Inferior parietal cortex (tissue), 1 donor: ENCODE measurements around the gene TBX19.

Experiments used
- DNase-seq: peaks from one replicate; pipeline ENCODE4 v3.0.0-alpha.2; 2016; ENCODE audit errors: extremely low spot score

TBX19 gene

DNA sequence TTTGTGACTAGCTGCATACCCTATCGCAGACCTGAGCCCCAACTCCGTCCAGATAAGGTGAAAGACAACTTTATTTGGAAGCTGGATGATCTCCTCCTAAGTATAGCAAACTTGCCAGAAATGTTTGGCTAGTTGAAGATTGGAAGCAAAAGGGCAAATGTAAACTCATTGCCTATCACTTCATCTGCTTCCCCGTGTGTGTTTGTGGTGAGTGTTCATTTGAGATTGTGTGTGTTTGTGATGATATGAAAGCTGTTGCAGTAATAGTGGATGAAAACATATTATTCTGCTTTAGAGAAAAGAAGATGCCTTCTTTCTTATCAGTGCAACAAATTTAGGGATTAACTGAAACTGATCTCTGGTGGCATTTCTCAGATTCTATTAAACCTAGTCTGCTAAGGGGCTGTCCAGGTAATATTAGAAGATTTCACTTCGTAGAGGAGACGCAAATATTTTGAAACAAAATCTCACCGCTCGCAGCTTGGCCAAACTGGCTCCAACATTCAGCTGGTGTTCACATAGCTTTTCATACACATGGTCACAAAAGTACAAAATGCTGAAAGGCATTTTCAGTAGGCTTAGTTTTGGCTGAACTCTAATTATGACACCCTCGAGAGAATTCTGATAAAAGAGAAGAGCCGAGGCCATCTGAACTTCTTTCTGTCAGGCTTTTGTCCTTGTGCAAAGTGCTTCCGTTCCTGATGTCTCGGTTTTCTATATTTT lies 1.1 kb downstream of the TBX19 start:
- no peak for DNase-seq

DNA sequence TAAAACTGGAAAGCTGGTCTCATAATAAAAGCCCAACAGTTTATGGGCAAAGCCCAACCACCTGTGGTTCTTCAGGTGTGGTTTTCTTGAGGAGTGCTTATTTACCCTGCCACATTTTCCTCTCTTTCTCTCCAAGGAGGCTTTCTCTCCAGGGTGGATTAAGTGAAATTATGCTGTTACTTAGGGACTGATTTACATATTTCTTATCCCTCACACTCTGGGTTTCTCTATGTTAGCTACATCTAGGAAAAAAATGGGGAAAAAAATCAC lies 4.8 kb downstream of the TBX19 start:
- no peak for DNase-seq

DNA sequence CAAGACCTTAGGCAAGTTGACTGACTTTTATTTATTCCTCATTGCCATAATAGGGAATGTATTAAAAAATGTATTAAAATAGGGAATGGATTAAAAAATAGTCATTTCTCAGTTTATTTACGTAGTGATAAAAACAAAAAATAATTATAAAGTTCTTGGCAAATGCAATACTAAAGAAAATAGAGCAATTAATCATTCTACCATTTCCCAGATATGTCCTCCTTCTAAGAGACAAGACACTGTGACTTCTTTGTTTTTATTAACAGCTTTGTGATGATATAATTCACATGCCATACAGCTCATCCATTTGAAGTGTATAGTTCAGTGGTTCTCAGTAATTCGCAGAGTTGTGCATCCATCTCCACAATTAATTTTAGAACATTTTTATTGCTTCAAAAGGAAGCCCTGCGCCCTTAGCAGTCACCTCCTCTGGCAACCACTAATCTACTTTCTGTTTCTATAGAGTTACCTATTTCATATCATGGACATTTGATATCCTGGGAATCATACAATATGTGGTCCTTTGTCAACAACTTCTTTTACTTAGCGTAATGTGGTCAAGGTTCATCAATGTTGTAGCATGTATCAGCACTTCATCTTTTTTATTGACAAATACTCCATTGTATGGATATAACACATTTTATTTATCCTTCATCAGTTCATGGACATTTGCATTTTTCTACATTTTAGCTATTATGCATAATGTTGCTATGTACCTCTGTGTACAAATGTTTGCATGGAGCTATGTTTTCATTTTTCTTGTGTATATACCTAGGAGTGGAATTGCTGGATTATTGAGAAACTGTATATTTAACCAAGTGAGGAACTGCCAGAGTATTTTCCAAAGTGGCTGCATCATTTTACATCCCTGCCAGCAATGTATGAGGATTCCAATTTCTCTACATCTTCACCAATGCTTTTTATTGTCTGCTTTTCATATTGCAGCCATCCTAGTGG lies 5.6 kb downstream of the TBX19 start:
- no peak for DNase-seq

DNA sequence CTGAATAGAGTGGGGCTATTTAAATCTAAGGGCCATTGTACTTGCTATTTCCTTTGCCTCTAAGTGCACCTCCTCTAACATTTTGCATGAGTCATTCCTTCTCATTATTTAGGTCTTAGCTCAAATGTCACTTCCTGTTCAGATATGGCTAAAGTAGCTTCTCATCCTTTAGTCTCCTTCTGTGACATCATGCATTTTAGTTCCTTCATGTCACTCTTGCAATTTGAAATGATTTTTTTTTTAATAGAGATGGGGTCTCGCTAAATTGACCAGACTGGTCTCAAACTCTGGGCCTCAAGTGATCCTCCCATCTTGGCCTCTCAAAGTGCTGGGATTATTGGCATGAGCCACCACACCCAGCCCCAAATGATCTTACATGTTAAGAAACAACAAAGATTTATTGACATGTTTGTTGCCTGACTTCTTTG lies 6.6 kb downstream of the TBX19 start:
- no peak for DNase-seq

DNA sequence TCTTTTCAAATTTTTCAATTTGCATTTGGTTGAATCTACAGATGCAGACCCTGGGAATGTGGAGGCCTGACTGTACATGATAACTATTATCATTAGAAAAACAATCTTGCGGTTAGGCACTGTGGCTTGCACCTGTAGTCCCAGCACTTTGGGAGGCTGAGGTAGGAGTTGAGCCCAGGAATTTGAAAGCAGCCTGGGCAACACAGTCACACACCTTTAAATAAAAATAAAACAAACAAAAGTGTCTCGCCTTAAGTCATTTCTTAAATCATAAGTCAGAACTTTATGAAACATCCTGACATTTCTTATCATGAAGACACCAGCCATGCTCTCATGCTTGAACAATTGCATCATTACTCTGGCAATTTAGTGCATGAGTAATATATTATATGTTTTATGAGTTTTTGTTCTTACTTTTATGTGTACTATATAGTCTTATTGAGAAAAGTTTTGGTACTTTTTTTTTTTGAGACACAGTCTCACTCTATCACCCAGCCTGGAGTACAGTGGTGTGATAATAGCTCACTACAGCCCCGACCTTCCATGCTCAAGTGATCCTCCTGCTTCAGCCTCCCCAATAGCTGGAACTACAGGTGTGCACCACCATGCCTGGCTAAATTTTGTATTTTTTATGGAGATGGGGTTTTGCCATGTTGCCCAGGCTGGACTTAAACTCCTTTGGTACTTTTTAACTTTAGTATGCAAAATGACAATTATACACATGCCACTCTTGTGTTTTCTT lies 7.8 kb downstream of the TBX19 start:
- DNase-seq, result no peak

DNA sequence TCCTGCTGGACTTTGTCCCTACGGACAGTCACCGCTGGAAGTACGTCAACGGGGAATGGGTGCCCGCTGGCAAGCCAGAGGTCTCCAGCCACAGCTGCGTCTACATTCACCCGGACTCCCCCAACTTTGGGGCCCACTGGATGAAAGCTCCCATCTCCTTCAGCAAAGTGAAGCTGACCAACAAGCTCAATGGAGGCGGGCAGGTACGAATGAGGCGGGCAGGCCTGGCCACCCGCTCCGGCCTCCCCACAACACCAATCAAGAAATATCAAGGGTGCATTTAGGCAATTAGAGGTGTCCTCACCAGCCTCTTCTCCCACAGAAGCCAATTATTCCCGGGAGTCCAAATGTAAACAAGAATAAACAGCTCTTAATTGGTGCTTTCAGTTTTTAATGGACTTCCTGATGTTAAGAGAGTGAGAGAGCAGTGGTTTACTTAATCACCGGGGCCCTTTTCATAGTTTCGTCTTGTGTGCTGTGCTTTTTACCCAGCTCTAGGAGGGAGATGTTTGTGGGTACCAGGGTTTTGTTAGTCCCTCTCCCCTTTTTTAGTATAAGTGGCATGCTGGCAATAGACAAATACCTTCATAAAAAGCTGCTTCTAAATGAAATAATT lies 10.7 kb downstream of the TBX19 start:
- DNase-seq, result no peak

DNA sequence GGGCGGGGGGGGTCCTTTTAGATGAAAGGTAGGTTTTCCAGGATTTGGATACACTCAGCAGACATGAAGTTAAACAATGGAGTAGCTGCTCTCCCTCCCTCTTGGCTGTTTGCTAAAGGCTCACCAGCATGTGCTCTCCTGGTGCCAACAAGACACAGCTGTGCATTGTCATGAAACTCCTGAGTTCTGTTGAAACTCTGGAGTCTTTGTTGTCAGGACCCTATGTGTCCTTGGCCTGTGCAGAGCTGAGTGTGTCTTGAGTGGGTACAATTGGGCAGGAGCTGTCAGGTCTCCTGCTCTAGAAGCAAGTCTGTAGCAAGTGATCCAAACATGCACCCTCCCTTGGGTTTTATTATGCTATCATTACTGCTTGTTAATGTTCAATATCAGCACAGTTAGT lies 12.7 kb downstream of the TBX19 start:
- DNase-seq, result no peak

DNA sequence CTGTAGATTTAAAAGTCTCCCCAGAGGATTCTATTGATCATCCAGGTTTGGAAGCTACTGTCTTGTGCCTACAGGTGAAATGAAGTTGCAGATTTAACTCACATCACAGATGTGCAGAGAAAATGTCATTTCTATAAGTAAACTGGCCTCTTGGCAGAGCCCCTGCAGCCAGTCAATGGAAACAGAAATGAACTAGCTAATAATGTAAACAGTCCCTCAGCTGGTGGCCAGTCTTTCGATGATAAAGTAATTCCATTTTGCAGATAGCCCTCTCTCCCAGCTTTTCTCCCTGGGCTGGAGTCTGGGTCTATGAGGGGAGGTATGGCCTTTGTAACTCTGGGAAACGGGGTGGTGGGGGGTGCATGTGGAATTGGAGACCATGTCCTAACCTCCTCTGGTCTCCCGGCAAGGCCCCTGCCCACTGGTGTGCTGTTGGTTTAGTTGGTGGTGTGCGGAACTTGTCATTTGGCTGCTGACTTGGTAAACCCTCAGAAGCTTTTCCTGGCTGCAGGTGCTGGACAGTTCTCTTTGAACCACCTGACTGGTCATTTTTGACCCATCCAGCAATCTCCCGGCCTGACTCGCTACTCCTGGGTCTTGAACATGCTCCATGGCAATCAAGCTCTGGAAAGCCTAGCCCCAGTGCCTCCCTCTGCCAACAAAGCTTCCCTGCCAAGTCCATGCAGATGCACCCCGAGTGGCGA lies 14.9 kb downstream of the TBX19 start:
- DNase-seq, result no peak

DNA sequence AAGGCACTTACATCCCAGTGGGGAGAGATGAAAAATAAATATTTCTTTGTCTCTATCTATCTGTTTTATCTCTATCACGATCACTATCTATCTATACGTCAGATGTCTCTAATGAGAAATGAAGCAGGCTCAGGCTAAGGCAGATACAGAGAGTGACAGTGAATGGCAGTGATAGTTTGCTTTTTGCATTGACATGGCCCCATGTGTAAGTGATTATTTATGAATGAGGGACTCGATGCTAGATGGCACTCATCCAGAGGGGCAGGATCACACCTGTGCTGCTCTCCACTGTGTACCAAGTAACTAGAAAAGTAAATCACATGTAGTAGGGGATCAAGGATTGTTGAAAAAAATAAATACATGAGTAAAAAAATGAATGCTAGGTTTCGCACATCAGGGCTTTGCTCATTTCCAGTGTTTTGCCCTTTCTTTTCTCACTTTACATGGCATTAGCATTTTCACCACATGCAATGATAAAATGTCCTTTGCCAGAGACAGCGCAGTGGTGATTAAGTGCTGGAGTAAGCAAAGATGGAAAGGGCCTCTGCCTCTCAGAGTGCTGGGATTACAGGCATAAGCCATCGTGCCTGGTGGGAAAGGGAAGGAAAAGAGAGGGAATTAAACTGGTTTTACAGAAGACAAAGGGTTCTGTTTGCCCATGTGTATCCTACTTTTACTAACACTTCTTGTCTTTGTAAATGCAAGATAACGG lies 16.5 kb downstream of the TBX19 start:
- DNase-seq, result no peak

DNA sequence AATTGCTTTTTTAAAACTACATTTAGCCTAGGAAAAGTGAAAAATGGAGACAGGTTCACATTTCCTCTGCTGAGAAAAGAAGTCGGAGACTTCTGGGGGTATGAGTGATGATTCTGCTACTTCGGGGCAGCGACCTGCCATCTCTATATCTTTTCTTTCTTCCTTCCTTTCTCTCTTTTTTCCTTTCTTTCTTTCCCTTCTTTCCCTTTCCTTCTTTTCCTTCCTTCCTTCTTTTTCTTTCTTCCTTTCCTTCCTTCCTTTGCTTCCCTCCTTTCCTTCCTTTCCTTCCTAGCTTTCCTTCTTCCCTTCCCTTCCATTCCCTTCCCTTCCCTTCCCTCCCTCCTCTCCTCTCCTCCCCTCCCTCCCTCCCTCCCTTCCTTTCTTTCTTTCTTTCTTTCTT lies 17.8 kb downstream of the TBX19 start:
- no peak for DNase-seq

DNA sequence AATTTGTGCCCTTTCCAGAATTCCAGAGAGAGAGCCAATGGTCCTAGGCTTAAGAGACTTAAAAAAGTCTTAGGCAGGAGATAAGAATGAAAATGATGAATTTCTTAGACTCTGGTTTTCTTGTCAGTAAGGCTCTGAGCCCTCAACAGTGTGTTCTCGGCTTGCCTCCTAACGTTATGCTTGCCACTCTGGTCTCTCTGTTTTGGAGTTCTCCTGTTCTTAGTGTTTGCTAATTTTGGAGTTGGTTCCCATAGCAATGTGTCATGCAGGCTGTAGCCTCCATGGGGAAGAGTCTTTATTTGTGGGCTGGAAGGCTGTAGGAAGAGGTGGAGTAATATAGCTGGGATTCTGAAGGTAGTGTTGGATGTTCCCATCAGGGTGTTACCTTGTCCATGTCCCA lies 19.9 kb downstream of the TBX19 start:
- DNase-seq, result peak; percentile 40

DNA sequence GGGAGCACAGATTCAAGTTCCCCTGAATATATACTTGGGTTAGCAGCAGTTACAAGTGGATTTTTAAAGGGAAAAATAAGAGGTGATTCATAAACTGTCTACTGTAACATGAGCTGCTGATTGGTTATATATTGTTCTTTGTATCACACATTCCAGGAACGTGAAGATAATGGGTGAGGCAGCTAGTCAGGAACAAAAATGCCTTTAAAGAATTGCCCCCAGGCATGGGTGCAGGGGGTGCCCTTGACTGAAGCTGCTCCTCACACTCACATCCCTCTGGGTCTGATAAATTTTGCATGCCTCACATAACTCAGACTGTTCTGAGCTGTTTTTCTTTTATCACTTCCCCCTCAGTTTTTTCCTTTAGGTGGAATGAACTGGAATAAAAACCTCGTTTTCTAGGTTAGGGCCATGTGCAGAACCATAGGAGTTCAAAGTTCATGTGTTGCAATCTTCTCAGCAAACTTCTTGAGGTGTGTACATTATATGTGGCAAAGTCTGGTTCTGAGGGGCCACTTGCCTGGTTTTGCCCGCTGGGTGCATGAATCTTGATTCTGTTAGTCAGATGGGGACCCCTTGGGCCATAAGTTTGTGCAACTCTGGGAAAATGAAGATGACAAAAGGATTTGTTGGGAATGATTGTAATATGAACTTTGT lies 21.1 kb downstream of the TBX19 start:
- DNase-seq, result no peak

DNA sequence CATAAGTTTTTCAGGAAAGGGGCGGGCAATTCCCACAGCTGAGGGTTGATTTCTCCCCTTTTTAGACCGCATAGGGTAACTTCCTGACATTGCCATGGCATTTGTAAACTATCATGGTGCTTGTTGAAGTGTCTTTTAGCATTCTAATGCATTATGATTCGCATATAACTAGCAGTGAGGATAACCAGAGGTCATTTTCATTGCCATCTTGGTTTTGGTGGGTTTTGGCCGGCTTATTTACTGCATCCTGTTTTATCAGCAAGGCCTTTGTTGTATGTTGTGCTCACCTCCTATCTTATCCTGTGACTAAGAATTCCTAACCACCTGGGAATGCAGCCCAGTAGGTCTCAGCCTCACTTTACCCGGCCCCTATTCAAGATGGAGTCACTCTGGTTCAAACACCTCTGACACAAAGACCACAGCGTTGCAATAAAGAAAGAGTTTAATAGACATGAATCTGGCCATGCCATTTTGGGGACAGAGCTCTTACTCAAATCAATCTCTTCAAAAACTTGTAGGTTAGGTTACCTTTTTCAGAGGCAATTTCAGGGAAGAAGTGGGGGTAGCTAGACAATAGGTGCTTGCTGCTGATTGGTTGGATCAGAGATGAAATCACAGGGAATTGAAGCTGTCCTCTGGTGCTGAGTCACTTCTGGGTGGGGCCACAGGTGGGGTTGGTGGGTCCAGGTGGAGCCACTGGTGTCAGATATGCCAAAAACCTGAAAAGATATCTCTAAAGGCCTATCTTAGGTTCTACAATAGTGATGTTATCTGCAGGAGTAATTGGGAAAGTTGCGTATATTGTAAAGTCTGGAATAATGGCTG lies 23.3 kb downstream of the TBX19 start:
- no peak for DNase-seq

DNA sequence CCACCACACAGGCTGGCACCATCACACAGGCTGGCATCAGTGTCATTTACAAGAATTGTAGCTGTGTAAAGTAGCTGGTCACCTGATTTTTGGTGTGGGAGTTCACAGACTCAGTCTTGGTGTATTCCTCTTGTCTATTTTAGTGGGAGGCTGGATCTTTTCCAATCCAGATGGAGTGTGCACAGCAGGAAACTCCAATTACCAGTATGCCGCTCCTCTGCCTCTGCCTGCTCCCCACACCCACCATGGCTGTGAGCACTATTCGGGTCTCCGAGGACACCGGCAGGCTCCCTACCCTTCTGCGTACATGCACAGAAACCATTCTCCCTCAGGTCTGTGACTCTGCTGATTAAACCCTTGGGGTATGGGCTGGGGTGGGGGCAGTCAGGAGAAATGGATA lies 24.2 kb downstream of the TBX19 start:
- no peak for DNase-seq

DNA sequence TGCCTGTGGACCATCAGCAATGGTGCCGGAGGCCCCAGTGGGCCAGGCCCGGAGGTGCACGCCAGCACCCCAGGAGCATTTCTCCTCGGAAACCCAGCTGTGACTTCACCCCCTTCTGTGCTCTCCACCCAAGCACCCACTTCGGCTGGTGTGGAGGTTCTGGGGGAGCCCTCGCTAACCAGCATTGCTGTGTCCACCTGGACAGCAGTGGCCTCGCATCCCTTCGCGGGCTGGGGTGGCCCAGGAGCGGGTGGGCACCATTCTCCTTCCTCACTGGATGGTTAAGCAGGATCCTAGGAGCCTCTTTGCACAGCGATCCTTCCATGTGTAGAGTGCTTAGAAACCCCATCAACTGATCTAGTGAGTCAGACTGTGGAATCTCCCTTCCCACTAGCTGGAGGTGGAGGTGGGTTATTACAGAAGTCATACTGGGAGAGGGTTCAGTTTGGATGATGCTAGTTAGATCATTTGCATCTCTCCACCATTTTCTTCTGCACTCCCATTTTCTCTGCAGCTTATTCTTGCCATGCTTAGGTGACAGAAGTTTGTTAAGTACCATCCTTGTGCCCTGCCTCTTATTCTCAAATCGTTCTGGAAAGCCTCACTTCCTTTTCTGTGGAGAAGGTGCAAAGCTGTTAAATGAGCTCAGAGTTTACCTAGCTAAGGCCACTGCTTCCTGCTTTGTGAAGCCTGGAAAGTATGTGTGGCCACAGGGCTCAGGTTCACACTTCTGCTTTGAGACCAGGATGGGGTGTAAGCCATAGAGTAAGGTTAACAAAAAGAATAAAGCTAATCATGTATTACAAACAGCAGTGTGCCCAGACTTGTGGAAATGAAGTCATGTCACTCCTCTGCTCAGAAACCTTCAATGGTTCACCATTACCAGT lies 32.3 kb downstream of the TBX19 start:
- no peak for DNase-seq

DNA sequence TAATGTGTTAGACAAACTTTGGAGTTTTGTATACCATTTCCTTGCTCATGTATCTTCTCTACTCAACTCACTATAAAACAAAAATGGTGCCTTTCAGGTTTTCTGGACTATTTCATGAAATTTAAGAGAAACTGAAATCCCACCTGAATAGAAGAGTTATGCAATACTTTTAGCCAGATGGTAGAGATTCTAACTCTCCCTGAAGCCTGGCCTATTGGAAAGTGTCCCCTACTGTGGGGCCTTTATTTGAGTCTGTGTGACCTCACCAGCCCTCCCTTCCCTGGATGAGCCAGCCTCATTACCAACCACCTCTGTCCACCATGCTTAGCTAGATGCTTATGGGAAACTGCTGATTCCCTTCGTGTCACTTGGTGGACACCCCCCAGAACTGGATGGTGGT lies 35.5 kb downstream of the TBX19 start:
- DNase-seq, result no peak

DNA sequence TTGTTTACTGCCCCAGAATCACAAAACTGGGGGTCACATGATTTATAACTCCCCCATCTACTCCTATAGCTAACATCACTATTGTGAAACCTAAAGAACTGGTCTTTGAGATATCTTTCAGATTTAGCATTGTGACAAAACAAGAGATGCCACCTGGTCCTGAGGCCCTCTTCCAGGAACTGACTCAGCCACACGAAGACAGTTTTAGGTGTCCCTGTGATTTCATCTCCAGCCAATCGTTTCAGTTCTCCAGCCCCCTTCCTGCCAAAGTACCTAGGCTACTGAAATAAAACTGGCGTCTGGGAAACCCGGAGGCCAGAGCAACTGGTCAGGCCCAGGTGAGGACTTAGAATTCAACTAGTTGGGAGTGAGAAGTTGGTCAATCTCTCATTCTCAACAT lies 36.6 kb downstream of the TBX19 start:
- DNase-seq, result no peak

DNA sequence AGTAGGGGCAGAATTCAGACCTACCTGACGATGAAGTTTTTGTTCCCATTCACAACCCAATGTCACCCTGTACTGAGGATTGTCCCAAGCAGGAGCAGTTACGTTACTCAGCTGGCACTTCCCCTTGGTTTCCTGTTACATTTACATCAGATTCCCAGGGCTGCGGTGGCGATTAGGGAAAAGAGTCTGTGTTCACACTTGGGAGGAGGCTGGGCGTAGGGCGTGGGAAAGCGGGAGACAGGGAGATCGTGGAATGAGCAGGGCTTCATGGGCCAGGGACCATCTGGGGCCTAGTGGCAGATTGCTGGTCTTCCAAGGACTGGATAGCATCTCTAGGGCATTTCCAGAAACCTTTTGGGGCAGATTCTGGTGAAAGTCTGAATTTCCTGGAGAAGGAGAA lies 39.0 kb downstream of the TBX19 start:
- DNase-seq, result no peak

DNA sequence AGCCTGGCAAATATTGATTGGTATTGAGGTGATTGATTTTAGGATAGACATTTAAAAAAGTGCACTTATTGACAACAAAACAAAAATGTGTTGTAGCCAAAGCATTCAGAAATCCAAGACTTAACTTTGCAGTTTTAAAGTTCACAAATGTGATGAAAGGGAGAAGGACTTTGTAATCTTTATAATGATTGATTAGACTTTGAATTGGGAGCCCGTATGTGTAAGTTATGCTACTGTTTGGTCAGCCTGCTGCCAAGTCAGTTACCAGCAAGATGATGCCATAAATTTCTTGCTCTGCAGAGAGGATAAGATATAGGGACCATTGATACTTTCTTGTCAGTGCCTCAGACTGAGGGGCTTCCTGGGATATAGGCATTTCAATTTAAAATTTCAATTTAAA lies 39.5 kb downstream of the TBX19 start:
- no peak for DNase-seq
